Stimulated activated CD4-positive, alpha-beta T cell treated with anti-CD3 and anti-CD28 coated beads, Interleukin-12 subunit alpha, Interleukin-12 subunit beta, amount 100 ng/mL, for 48 hours (primary cell): ENCODE data around the gene DPAGT1.
"Not testable (repeated sequence)": the region's sequence is repeated elsewhere in the genome, so short reads cannot be mapped to it uniquely, and the experiment has no call there.

Source experiments
- DNase-seq, 3 donors: peaks; one replicate each; pipeline ENCODE4 v3.0.0-alpha.2; 2020; ENCODE audit warnings: low read depth in 2 of 3, low spot score in 1 of 3

The DPAGT1 gene

DNA sequence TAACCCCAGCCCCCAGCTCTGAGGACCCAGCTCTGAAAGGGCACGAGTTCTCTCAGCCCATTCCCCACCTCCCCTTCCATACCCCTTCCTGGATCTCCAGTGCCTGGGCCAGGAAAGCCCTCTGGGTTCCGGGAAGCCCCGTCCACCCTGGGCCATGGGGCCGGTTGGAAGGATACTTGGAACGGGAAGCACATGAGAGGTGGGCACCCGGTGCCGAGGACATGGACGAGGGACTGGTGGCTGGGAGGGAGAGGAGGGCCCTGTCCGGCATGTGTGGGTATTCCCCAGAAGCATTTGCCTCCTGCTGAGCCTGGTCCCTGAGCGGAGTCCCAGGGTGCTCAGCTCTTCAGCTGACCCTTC is 14.6 kb upstream of the DPAGT1 start:
- no peak for DNase-seq

DNA sequence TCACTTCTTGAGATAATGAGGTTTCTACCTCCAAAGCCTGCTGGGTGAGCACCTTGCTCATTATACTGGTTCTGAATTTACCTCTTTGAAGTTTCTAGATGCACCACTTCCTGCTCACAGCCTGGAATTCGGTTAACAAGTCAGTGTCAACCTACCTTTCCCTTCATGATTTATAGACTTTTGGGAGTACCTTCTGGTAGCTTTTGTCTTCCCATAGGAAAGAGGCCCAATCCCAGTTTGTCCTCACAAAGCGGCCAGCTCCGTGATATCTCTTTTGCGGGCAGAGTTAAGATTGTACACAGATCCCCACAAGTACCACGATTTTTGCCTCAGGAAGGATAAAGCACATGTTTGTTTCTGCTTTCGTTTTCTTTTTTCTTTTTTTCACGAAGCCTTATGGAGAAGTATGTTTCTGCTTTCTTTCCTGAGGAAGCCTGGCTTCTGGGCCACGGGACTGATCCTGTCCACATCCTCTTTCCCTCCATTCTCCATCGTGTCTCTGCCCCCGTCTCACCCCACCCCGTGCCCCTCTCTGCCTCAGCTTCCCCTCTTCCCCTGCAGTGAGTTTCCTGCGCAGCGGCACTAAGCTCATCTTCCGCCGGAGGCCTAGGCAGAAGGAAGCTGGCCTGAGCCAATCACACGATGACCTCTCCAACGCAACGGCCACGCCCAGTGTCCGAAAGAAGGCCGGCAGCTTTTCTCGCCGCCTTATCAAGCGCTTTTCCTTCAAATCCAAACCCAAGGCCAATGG is 14.0 kb upstream of the DPAGT1 start:
- no peak for DNase-seq

DNA sequence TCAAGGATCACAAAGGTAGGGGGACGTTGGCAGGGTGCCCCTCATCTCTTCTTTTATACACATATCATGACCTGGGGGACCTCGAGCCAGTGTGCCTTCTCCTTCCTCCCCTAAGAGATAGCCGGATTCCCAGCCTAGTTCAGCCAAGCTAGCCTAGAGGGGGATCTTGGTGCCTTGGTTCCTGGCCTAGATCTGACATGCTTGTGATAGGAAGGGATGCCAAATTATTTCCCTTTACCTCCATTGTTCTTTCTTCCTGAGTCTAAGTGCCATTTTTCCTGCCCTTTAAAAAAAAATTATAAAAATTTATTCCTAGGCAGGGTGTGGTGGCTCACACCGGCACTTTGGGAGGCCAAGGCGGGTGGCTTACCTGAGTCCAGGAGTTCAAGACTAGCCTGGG is 12.7 kb upstream of the DPAGT1 start:
- no peak for DNase-seq

DNA sequence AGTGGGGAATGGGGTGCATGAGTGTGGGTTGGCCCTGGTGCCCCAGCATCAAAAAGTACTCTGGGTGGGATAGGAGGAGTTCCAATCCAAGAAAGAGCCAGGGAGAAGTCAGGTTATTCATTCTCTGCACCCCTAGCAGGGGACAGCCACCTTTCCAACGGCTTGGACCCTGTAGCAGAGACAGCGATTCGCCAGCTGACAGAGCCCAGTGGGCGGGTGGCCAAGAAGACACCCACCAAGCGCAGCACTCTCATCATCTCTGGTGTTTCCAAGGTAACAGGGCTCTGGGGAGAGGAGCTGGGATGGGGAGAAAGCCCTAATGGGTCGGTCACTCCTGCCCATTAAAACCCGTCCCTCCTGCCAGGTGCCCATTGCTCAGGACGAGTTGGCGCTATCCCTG is 12.1 kb upstream of the DPAGT1 start:
- DNase-seq, result no peak

DNA sequence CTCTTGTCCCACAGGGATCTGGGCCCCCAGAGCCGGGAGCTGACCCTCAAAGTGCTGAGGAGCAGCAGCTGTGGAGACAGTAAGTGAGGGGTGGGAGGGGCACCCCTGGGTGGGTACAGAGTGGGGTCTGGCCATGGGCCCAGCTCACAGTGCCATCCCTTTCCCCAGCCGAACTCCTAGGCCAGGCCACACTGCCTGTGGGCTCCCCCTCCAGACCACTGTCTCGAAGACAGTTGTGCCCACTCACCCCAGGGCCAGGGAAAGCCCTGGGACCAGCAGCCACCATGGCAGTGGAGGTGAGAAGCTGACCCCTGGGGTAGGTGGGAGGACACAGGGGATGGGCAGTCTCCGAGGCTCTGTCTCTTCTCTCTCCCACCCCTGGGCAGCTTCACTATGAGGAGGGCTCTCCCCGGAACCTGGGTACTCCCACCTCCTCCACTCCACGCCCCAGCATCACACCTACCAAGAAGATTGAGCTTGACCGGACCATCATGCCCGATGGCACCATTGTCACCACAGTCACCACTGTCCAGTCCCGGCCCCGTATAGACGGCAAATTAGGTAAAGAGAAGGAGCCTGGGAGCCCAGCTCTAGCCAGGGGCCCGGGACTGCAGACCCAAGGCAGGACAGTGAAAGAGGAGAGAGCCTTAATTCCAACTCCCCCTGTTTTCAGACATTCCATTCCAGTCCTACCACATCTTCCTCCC is 10.8 kb upstream of the DPAGT1 start:
- no peak for DNase-seq

DNA sequence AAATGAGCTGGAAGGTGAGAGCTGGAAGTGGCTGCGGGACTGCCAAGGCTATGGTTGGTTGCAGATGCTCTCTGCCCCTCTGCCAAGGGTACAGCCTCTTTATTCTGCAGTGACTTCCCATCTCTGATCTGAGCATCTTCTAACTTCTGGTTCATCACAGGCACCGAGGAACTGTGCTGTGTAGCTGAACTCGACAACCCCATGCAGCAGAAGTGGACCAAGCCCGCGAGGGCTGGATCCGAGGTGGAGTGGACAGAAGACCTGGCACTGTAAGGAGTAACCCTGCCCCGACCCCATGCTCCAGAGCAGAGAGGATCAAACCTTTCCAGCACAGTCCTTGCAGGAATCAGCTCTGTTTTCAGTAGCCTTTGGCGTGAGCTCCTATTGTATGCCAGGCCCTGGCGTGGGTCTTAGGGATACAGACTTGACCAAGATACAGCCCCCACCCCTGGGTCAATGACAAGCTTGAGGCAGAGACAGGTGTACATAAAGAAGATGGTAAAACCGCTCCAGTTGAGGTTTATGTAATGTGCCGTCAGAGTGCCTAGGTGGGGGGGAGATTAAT is 9.8 kb upstream of the DPAGT1 start:
- no peak for DNase-seq

DNA sequence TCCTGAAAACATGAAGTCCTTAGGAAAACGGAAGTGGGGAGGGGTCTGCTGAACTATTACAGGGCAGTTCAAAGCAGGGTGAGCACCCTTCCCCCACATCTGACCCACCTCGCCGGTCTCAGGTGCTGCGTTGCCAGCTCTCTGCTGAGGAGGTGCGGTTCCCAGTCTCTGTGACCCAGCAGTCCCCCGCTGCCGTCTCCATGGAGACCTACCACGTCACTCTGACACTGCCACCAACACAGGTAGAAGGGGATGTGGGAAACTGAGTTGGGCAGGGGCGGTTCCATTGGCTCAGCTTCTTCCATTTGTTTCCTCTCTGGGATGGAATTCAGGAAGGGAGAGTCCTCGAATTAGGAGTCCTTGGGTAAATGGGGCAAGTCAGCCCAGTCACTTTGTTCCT is 8.8 kb upstream of the DPAGT1 start:
- no peak for DNase-seq

DNA sequence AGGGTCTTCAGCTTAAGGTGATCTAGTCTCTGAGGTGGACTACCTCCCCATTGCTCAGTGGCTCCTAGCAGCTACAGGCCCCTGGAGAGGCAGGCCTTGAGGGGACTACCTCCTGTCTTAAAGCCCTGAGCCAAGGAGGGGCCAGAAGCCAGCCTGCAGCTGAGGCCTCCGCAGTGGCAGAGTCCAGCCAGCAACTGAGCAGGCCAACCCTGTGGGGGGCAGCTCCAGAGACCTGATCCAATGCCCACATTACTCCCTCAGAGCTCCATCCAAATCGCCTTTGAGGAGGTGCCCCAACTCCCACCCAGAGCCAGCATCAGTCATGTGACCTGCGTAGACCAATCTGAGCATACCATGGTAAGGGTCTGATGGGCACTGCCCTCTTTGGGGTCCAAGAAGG is 8.2 kb upstream of the DPAGT1 start:
- DNase-seq, result no peak

DNA sequence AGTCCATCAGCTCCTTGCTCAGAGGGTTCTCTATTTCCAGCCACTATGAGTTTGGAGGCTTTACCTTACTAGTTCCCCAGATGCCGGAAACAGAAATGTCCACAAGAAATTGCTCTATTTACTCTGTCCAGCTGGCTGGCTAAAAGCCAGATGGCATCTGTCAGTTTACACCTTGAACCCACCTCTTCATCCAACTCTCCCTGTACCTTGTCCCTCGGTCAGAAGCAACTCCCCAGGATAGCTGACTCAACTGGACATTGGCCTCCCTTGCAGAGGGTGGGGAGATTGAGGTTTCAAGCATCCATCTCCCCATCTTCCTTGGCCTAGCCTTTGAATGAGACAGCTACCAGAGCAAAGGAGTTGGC is 7.2 kb upstream of the DPAGT1 start:
- no peak for DNase-seq

DNA sequence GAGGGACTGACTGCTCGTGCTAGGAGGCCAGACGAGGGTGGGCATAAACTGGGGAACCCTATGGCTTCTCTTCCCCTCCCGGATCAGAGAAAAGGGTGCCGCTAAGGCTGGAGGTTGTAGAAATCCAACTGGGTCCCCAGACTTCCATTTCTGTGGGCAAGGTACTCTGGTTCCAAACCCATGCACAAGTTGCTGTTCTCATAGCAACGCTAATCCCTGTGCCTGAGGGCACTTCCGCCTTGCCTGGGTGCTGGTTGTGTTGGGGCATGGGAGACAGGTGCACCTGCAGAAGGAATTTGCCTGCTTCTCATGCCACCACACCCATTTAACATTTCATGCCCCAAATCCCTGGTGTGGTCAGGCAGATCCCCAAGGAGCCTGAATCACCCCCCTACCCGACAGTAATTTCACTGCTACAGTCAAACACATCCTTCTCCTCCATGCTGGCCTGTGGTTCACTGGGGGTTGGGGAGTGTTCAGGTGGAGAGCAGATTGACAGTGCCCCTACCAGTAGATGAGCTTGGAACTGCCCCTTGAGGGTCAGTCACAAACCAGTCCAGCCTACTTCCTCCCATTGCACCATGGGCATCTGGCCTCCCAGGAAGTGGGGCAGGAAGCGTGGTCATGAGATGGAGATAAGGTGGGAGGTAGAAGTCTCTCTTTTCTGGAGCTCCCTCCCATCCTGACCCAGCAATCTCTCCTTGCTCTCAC is 6.6 kb upstream of the DPAGT1 start:
- no peak for DNase-seq

DNA sequence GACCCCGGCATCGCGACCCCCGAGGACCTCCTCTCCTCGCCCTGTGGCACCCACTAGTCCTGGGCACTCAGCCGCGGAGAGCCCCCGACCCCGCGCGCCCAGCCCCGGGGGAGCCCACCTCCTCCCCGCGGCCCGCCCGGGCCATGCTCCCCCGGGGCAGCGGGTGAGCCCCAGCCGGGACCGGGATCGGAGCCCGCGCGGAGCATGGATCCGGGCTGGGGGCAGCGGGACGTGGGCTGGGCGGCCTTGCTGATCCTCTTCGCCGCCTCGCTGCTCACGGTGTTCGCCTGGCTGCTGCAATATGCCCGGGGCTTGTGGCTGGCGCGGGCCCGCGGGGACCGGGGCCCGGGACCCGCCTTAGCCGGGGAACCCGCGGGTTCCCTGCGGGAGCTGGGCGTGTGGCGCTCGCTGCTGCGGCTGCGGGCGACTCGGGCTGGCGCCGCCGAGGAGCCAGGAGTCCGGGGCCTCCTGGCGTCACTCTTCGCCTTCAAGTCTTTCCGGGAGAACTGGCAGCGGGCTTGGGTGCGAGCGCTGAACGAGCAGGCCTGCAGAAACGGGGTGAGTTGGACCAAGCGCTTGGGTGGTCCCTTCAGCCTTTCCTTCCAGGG is 6.0 kb upstream of the DPAGT1 start:
- DNase-seq, result no peak

DNA sequence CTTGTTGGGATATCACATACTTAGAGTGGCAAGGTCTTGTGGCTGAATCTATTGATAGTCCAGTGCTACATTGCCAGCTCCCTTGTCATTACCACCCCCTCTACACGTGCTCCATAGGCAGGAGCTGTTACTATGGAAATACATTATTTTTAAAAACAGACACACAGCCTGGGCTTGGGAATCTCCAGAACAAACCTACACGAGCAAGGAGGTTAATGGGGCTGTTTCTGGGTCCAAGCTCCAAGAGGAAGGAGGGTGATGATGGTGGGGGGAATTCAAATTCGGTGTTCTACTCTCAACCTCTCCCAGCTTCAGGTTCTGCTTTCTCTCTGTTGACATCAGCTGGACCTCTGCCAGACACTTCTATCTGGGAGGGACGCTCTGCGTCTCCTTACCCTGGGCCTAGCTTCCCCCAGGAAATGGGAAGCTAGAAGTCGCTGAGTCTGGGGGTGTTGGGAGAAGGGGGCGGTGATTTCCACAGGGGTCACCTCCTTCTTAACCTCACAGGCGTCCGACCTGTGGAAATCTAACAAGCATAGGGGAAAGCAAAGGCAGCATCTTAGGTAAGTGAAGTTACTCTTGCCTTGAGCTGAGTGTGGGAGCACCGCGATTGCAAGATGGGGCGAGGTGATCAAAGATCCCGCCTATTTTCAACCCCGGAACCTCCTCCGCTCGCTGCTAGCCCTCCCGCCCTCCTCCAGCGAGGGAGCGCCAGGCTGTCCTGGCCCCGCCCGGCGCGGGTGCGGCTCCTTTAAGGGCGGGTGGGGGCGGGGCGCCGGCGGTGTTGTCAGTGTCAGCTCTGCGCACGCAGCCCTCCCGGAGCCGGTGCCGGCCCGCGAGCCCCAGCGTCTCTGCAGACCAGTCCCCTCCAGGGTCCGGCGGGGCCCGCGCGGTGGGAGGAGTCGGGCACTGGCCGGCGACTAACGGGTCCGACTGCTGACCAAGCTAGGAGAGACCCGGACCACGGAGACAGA is 5.2 kb upstream of the DPAGT1 start, which contains the start of gene C2CD2L:
Gene C2CD2L (plus strand): TSS at position 781 of the 974 bp plus-strand sequence. CDS start 398 bp downstream, outside the sequence.
- DNase-seq, result peak; percentile 80 to 88 (median 86)

DNA sequence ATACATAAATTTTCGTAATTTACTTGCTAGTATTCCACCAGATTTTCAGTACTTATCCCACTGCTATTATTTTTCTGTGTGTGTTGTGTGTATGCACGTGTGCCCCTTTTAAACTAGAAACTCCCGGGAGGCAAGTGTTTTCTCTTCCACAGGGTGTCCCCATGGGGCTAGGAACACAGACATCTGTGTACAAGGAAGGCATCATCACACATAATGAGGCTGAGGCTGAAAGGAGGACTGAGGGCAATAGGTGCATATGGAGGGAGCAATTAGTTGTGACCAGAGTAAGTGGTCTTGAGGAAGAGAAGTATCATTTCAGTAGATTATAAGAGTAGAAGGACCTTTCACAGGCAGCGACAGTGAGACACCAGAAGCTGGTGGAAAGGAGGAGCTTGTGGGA is 2.1 kb upstream of the DPAGT1 start:
- no peak for DNase-seq

DNA sequence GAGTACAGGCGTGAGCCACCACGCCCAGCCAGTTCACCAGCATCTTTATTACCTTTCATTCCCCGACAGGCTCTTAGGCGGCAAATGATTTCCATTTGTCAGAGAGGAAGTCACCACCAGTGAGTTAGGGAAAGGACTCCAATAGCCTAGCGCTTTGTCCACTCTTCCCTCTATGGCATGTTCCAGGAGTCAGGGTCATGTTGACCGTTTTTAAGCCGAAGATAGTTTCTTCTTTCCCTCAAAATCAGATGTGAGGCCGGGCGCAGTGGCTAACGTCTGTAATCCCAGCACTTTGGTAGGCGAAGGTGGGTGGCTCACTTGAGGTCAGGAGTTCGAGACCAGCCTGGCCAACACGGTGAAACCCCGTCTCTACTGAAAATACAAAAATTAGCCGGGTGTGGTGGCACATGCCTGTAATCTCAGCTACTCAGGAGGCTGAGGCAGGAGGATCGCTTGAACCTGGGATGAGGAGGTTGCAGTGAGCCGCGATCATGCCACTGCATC is 1.6 kb upstream of the DPAGT1 start:
- not testable (repeated sequence) for DNase-seq

DNA sequence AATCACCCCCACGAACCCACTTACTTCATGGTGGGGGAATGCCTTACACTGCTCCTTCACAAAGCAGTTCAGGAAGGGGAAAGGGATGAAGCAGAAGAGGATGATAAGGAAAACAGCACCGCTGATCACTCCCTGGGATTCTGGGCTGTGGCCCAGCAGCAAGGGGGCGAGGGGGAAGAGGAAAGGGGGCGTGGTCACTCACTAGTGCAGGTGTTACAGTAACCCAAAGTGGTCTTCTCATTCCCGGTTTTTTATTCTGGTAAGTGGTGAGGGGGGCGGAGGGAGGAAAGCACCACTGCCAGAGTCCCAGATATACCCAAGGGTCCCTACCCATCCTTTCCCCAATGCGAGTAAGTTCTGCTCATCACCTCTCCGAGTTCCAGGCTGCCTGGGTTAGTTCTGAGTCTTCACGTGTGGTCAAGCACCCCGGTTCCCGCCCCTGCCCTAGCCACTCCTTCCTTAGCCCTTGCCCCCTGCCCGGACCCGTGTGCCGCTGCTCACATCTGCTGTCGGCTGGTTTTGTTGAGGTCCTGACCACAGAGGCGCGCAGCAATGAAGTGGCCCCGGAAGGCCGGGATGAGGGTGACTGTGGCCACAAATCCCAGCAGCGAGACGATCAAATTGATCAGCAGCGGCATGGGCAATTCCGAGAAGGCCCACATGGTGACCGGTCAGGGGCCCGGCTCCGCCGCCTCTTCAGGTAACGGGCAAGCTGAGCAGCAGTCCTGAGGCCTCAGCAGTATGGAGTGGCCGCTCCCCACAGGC is 477 bp downstream of the DPAGT1 start:
- DNase-seq, result no peak

DNA sequence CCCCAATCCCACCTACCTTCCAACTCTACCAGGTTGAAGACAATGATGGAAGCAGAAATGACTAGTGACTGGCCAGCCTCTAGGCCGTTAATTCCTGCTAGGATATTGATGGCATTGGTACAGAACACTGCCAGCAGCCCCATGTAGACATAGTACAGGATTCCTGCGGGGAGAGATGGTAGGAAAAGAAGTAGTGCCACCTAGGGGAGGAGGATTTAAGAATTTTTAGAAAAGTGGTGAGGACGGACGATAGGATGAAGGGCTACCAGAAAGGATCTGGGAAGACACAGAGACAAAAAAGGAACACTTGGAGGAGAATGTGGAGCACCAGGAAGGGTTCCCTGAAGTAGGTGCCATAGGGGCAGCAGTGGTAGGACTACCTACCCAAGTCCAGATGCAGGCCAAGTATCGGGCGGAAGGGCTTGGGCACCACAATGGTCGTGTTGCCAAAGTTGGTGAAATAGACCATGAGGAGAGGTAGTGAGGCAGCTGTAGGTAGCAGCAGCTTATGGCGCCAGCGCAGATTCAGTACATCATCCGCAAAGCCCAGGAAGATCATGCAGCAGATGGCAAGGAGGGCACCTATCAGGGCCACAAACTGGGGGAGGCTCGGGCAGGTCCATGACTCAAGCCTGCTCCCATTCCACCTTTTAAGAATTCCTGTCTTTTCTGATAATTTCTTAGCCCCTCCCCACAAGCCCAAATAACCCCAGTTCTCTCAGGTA is 1.2 kb downstream of the DPAGT1 start:
- no peak for DNase-seq

DNA sequence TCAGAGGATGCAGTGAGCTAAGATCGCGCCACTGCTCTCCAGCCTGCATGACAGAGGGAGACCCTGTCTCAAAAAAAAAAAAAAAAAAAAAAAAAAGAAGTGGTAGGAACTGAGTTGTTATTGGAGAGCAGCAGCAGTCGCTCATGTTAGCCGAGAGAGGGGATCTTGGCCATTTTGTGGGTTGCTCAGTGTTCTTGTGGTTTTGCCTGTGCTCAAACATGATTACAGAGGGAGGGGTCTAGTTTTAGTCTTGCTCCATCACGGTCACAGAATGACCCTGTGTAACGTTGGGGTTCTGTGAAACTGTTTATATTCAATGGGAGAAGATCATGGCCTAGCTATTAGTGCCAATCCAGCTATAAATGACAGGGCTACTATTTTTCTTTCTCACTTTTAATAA is 1.9 kb downstream of the DPAGT1 start:
- no peak for DNase-seq

DNA sequence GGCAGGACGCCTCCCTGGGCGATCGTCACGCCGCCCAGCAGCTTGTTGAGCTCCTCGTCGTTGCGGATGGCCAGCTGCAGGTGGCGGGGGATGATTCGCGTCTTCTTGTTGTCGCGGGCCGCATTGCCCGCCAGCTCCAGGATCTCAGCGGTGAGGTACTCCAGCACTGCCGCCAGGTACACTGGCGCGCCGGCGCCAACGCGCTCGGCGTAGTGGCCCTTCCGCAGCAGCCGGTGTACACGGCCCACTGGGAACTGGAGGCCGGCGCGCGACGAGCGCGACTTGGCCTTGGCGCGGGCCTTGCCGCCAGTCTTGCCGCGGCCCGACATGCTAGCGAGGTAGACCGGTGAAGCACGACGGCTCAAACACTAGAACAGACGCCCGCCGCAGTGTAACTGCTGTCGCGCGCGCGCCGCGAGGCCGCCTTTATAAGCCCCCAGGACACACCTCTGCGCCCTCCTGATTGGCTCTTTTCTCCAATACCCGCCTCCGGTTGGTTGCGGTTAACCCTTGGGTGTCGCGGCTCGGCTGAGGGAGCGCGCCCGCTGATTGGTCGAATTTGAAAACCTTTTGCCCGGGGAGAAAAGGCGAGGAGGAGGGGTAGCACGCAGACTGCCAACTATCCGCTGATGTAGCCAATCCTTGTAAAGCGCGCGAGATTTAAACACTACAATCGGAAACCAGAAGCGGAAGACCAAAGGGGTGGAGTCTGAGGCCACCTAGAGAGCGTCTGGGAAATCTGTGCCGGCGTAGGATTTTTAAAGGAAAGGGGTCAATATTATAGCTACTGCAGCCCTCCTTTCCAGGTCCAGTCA is 6.4 kb downstream of the DPAGT1 start:
- peak; percentile 98 to 100 (median 99) for DNase-seq
